ENCODE measurements around the gene CRIM1. TPM values are rescaled to one million over a fixed set of nuclear protein-coding genes. Genes with fewer than 3 reads are reported as not detected.

The CRIM1 gene
- total RNA-seq, 1 donor = 100 TPM

- peak; percentile 90 for DNase-seq (ENCODE audit: low read depth)
- peak overlapping the region; percentile 16 for H3K4me3 ChIP-seq (ENCODE audit: low read depth, low read length)
Observed at GRCh38 chr2:36561237-36561944, 205.8 kb downstream of the CRIM1 start.

GRCh38 chr2:36562240-36562639 lies 206.7 kb downstream of the CRIM1 start:
- DNase-seq (ENCODE audit: low read depth) = peak; percentile 79
- TF ChIP-seq CTCF (IDR thresholded peaks at IDR 0.05; ENCODE audit: insufficient read depth, low read length) = no peak
- no peak overlapping the region for H3K4me3 ChIP-seq (ENCODE audit: low read depth, low read length)

More at GRCh38 chr2:36561237-36561944, 205.8 kb downstream of the CRIM1 start:
- no peak for TF ChIP-seq CTCF (IDR thresholded peaks at IDR 0.05; ENCODE audit: insufficient read depth, low read length)

GRCh38 chr2:36562973-36563532 lies 207.5 kb downstream of the CRIM1 start:
- no peak overlapping the region for H3K4me3 ChIP-seq (ENCODE audit: low read depth, low read length)
- peak; percentile 68 for DNase-seq (ENCODE audit: low read depth)
- no peak for TF ChIP-seq CTCF (IDR thresholded peaks at IDR 0.05; ENCODE audit: insufficient read depth, low read length)

- no peak for TF ChIP-seq CTCF (IDR thresholded peaks at IDR 0.05; ENCODE audit: insufficient read depth, low read length)
- no peak overlapping the region for H3K4me3 ChIP-seq (ENCODE audit: low read depth, low read length)
- no peak for DNase-seq (ENCODE audit: low read depth)
Observed at GRCh38 chr2:36564377-36564930, 208.9 kb downstream of the CRIM1 start.

- H3K4me3 ChIP-seq (ENCODE audit: low read depth, low read length) = no peak overlapping the region
- no peak for DNase-seq (ENCODE audit: low read depth)
- no peak for TF ChIP-seq CTCF (IDR thresholded peaks at IDR 0.05; ENCODE audit: insufficient read depth, low read length)
Observed at GRCh38 chr2:36565712-36566111, 210.1 kb downstream of the CRIM1 start.

- DNase-seq (ENCODE audit: low read depth) = no peak
- TF ChIP-seq CTCF (IDR thresholded peaks at IDR 0.05; ENCODE audit: insufficient read depth, low read length) = no peak
Observed at GRCh38 chr2:36566887-36567286, 211.3 kb downstream of the CRIM1 start.

More at GRCh38 chr2:36566887-36567286, 211.3 kb downstream of the CRIM1 start:
- no peak overlapping the region for H3K4me3 ChIP-seq (ENCODE audit: low read depth, low read length)

Data from fibroblast of the aortic adventitia (primary cell).